H1 (cell line): ENCODE results near the gene VMA21. TPM values are rescaled to one million over a fixed set of nuclear protein-coding genes. Genes with fewer than 3 reads are reported as not detected.

Experiments used
- CTCF ChIA-PET: fragments of 300-600 bp; sonication (Branson Sonifier 250); formaldehyde crosslinking; loops from one replicate; lab custom pipeline; 2021; ENCODE audit not compliant: partially characterized antibody; lab: Charles Lee
- POLR2A ChIA-PET: fragments of 300-600 bp; sonication (Branson Sonifier 250); formaldehyde crosslinking; loops from one replicate; lab custom pipeline; 2021; ENCODE audit warnings: inconsistent platforms; ENCODE audit not compliant: partially characterized antibody; lab: Charles Lee
- DNase-seq, 2 experiments: peaks; one replicate each; pipeline versions ENCODE4 v3.0.0 to v3.0.0-alpha.2; 2010 to 2022; ENCODE audit warnings: low spot score in 2 of 2, low read depth in 1 of 2, mixed read lengths in 1 of 2
- FAIRE-seq: peaks from 2 replicates; lab custom pipeline; 2011; peaks lifted over from hg19 to GRCh38; lab: Jason Lieb, UNC
- H2AFZ ChIP-seq: 2 replicates; pipeline ENCODE4 v1.8.1; 2012; ENCODE audit warnings: low read length, inconsistent platforms
- H2AK5ac ChIP-seq: 2 replicates; pipeline ENCODE4 v1.6.1; 2013; ENCODE audit warnings: low read depth, low read length
- H2BK120ac ChIP-seq: replicated peaks from 2 replicates; pipeline ENCODE3; 2013; ENCODE audit warnings: low read depth, low read length, inconsistent platforms
- H2BK12ac ChIP-seq: 2 replicates; pipeline ENCODE4 v1.6.1; 2013; ENCODE audit warnings: low read depth, low read length
- H2BK15ac ChIP-seq: 2 replicates; pipeline ENCODE4 v1.6.1; 2013; ENCODE audit warnings: low read length
- H2BK20ac ChIP-seq: 2 replicates; pipeline ENCODE4 v1.6.1; 2013; ENCODE audit warnings: low read length
- H2BK5ac ChIP-seq: 2 replicates; pipeline ENCODE4 v1.6.1; 2013; ENCODE audit warnings: low read depth, low read length
- H3K14ac ChIP-seq: 2 replicates; pipeline ENCODE4 v1.6.1; 2013; ENCODE audit warnings: inconsistent platforms; ENCODE audit not compliant: insufficient read length
- H3K18ac ChIP-seq: 2 replicates; pipeline ENCODE4 v1.6.1; 2013; ENCODE audit warnings: low read length; ENCODE audit errors: extremely low read depth
- H3K23ac ChIP-seq: 2 replicates; pipeline ENCODE4 v1.6.1; 2013; ENCODE audit warnings: inconsistent platforms; ENCODE audit not compliant: insufficient read length
- H3K23me2 ChIP-seq: 2 replicates; pipeline ENCODE4 v1.6.1; 2013; ENCODE audit warnings: low read depth, low read length
- H3K27ac ChIP-seq: 2 replicates; pipeline ENCODE4 v1.6.1; 2011; ENCODE audit warnings: low read depth, low read length, inconsistent platforms
- H3K27me3 ChIP-seq, 4 experiments: replicated peaks in 1 of 4; 1 replicate in 1 of 4; 2 replicates in 3 of 4; pipeline versions ENCODE4 v1.6.1 to v1.8.1; 2011 to 2013; ENCODE audit warnings: low read length in 3 of 4, mild to moderate bottlenecking in 3 of 4, inconsistent platforms in 2 of 4, mixed read lengths in 2 of 4, moderate library complexity in 1 of 4; ENCODE audit not compliant: control insufficient read depth in 3 of 4, insufficient read depth in 3 of 4; ENCODE audit errors: extremely low read depth in 1 of 4
- H3K36me3 ChIP-seq, 4 experiments: 2 replicates each; pipeline versions ENCODE4 v1.6.1 to v1.8.1; 2011 to 2013; ENCODE audit warnings: mild to moderate bottlenecking in 4 of 4, low read length in 3 of 4, moderate library complexity in 2 of 4, control low read depth in 1 of 4, inconsistent platforms in 1 of 4; ENCODE audit not compliant: insufficient read depth in 4 of 4, control insufficient read depth in 2 of 4
- H3K4ac ChIP-seq: replicated peaks from 2 replicates; pipeline ENCODE3; 2013; ENCODE audit warnings: low read length, low read depth, mixed read lengths, inconsistent platforms; ENCODE audit not compliant: insufficient read length
- H3K4me1 ChIP-seq, 4 experiments: replicated peaks in 1 of 4; 1 replicate in 1 of 4; 2 replicates in 3 of 4; pipeline versions ENCODE4 v1.6.1 to v1.8.1; 2011 to 2013; ENCODE audit warnings: low read length in 3 of 4, inconsistent platforms in 2 of 4, mixed read lengths in 1 of 4; ENCODE audit not compliant: insufficient read depth in 4 of 4, control insufficient read depth in 3 of 4
- H3K4me2 ChIP-seq, 2 experiments: 2 replicates each; pipeline versions ENCODE4 v1.6.1 to v1.8.1; 2011 to 2013; ENCODE audit warnings: low read depth in 2 of 2, low read length in 2 of 2, control low read depth in 1 of 2, inconsistent platforms in 1 of 2, mild to moderate bottlenecking in 1 of 2; ENCODE audit not compliant: insufficient read depth in 1 of 2
- H3K4me3 ChIP-seq, 4 experiments: fragments of 200-600, 300-600 bp in 1 of 4; sonication (generic), shearing (Covaris generic), sonication (Bioruptor Twin) in 1 of 4; 2 replicates each; pipeline versions ENCODE4 v1.5.1 to v1.8.1; 2011 to 2016; ENCODE audit warnings: low read length in 4 of 4, low read depth in 3 of 4, control low read depth in 2 of 4, inconsistent platforms in 2 of 4, mild to moderate bottlenecking in 2 of 4, mixed read lengths in 1 of 4, moderate library complexity in 1 of 4; ENCODE audit not compliant: insufficient read depth in 2 of 4; ENCODE audit errors: extremely low read depth in 1 of 4
- H3K56ac ChIP-seq: replicated peaks from 2 replicates; pipeline ENCODE3; 2013; ENCODE audit warnings: low read depth, mild to moderate bottlenecking, mixed read lengths, low read length, inconsistent platforms; ENCODE audit not compliant: insufficient read length
- H3K79me1 ChIP-seq: 2 replicates; pipeline ENCODE4 v1.6.1; 2013; ENCODE audit warnings: low read depth, low read length, control low read depth
- H3K79me2 ChIP-seq, 2 experiments: 2 replicates each; pipeline versions ENCODE4 v1.6.1 to v1.8.1; 2012 to 2013; ENCODE audit warnings: low read length in 2 of 2, mild to moderate bottlenecking in 2 of 2, inconsistent platforms in 1 of 2; ENCODE audit not compliant: insufficient read depth in 2 of 2, control insufficient read depth in 1 of 2
- H3K9ac ChIP-seq, 4 experiments: replicated peaks in 1 of 4; 1 replicate in 1 of 4; 2 replicates in 3 of 4; pipeline versions ENCODE4 v1.6.1 to v1.8.1; 2011 to 2013; ENCODE audit warnings: low read depth in 3 of 4, low read length in 3 of 4, control low read depth in 2 of 4, mild to moderate bottlenecking in 2 of 4, moderate library complexity in 2 of 4, inconsistent platforms in 1 of 4; ENCODE audit errors: extremely low read depth in 1 of 4
- H3K9me3 ChIP-seq, 2 experiments: 2 replicates each; pipeline versions ENCODE4 v1.6.1 to v1.8.1; 2012 to 2013; ENCODE audit warnings: mild to moderate bottlenecking in 2 of 2, moderate library complexity in 2 of 2, control low read depth in 1 of 2, inconsistent platforms in 1 of 2, low read depth in 1 of 2, low read length in 1 of 2, mixed read lengths in 1 of 2; ENCODE audit not compliant: insufficient read depth in 2 of 2
- H4K20me1 ChIP-seq, 2 experiments: replicated peaks in 1 of 2; 2 replicates each; pipeline versions ENCODE3 to v1.8.1; 2011 to 2013; ENCODE audit warnings: inconsistent platforms in 2 of 2, low read length in 2 of 2, mild to moderate bottlenecking in 1 of 2; ENCODE audit not compliant: insufficient read depth in 2 of 2, control insufficient read depth in 1 of 2
- H4K5ac ChIP-seq: 2 replicates; pipeline ENCODE4 v1.6.1; 2013; ENCODE audit warnings: low read length, low read depth, mixed read lengths, inconsistent platforms; ENCODE audit not compliant: insufficient read length
- H4K8ac ChIP-seq: 2 replicates; pipeline ENCODE4 v1.8.0; 2013; ENCODE audit warnings: mild to moderate bottlenecking, moderate library complexity, low read length, inconsistent platforms; ENCODE audit not compliant: insufficient read depth; ENCODE audit errors: extremely low read depth
- H4K91ac ChIP-seq: replicated peaks from 2 replicates; pipeline ENCODE3; 2013; ENCODE audit warnings: low read length, mixed read lengths, inconsistent platforms; ENCODE audit not compliant: insufficient read length
- CEBPB ChIP-seq: IDR thresholded peaks from 2 replicates; pipeline ENCODE4 v1.6.1; 2012; ENCODE audit warnings: low read depth, low read length
- CHD2 ChIP-seq: IDR thresholded peaks from 2 replicates; pipeline ENCODE4 v1.6.1; 2012; ENCODE audit warnings: low read length, improper control_type of control experiment
- WGBS, 2 experiments: shearing (Covaris generic) in 1 of 2; methylation state at CpG; one replicate each; pipeline versions ENCODE4 v1.1.6 to v1.1.7; 2013 to 2015; ENCODE audit warnings: low lambda C conversion rate in 2 of 2, mixed read lengths in 2 of 2, inconsistent platforms in 1 of 2, low coverage in 1 of 2, missing lambda C conversion rate in 1 of 2; ENCODE audit not compliant: insufficient replicate concordance in 2 of 2, insufficient coverage in 1 of 2, insufficient read length in 1 of 2; ENCODE audit errors: extremely low coverage in 1 of 2, missing lambda C conversion rate in 1 of 2; 5-methylcytosine and 5-hydroxymethylcytosine counted together
- polyA plus RNA-seq, 7 experiments: library from polyadenylated mRNA; depleted of rRNA in 3 of 7; stranded (reverse) in 5 of 7; unstranded in 2 of 7; fragments of >200 nt in 5 of 7; fragments of 200-250 nt in 2 of 7; gene quantifications; 1 replicate in 5 of 7; 2 replicates in 1 of 7; 4 replicates in 1 of 7; pipeline versions ENCODE4 v1.2.1 to v1.2.3, GENCODE V29; 2011 to 2013; ENCODE audit warnings: missing spikeins in 2 of 7, mixed read lengths in 2 of 7
- total RNA-seq: library from RNA; stranded (reverse); fragmentation: NEBNext Ultra II Directional; extraction: Animal tissue kit (Norgen Biotek cat#: 25700); gene quantifications from 2 replicates; pipeline ENCODE4 v1.2.1, GENCODE V29; 2021

Gene VMA21
- total and polyA plus RNA-seq, 2 of the 8 experiments (the other 6 are each of a cell fraction or from before 2014, with no cell fraction given), result 25.8 to 65.4 TPM

DNA sequence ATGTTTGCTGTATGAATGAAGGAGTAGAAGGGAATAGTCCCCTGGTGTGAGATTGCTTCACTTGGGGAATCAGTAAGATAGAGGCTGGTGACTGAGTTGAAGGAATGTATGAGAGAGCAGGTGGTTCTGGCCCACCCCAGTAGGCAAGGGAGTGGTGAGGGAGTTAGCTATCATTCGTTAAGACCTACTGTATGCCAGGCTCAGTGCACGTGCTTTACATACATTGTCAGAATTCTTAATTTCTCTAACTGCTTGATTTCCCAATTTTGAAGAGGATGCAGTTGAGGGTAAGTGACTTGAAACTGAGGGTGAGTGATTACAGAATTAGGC is 700 bp downstream of the VMA21 start:
- no peak overlapping the region for H3K4ac ChIP-seq
- no peak overlapping the region for H2BK20ac ChIP-seq
- no peak overlapping the region for H3K56ac ChIP-seq
- H3K79me2 ChIP-seq, result peaks cover 3 to 55% of the 10 kb centered on the region in 2 experiments; a peak in 2 of 4 replicates
- H3K4me3 ChIP-seq, result peak overlapping the region; percentile 66 to 89 (median 71)
- no peak overlapping the region for H2AFZ ChIP-seq
- WGBS, 2 experiments, result 6% methylated on average over 2 of the region's 2 CpGs; no CpG with 5 or more reads in 1 of the 2 experiments
- H3K27ac ChIP-seq, result no peak overlapping the region
- no peak for TF ChIP-seq CHD2
- 0 out of 2 replicates have a peak, but pooled peaks have one; percentile 23 for TF ChIP-seq CEBPB
- POLR2A ChIA-PET, result interaction anchor here (0.9 to 1.3 kb wide), 6 partner anchors 10 to 334 kb away, joined by 3 to 5 read pairs (median 3); no protein-coding TSS in a partner anchor
- no peak for DNase-seq
- FAIRE-seq, result no peak
- H2BK5ac ChIP-seq, result no peak overlapping the region
- no peak overlapping the region for H4K8ac ChIP-seq
- no peaks in the 10 kb centered on the region for H3K36me3 ChIP-seq
- H3K4me1 ChIP-seq, result 0 out of 7 replicates have a peak, but pooled peaks cover 0 to 3% (median 0%) of the 10 kb centered on the region in 4 experiments
- H2AK5ac ChIP-seq, result no peak overlapping the region
- H3K79me1 ChIP-seq, result no peaks in the 10 kb centered on the region
- no peak overlapping the region for H4K5ac ChIP-seq
- peak overlapping the region; percentile 59 to 84 (median 71); a peak in 6 of 7 replicates for H3K9ac ChIP-seq
- no peak overlapping the region for H3K18ac ChIP-seq
- no peak overlapping the region for H2BK15ac ChIP-seq
- CTCF ChIA-PET, result interaction anchor here (0.7 to 1.2 kb wide), 2 partner anchors 36 to 37 kb away, joined by 3 to 5 read pairs; no protein-coding TSS in a partner anchor
- no peak overlapping the region for H3K23ac ChIP-seq
- no peaks in the 10 kb centered on the region for H3K9me3 ChIP-seq
- no peaks in the 10 kb centered on the region for H3K27me3 ChIP-seq
- no peak overlapping the region for H3K14ac ChIP-seq
- no peak overlapping the region; the same call in 1 of the 2 replicates for H2BK12ac ChIP-seq
- H4K91ac ChIP-seq, result peak overlapping the region; percentile 89
- peaks cover 0 to 3% of the 10 kb centered on the region in 2 experiments for H4K20me1 ChIP-seq
- H2BK120ac ChIP-seq, result no peak overlapping the region
- peaks cover 2% of the 10 kb centered on the region; the same call in 1 of the 2 replicates for H3K23me2 ChIP-seq
- peak overlapping the region; percentile 70 to 88 for H3K4me2 ChIP-seq
